GM23338 (cell line): Measurements from ENCODE around the gene PILRB.
"Not testable (repeated sequence)": the region's sequence is repeated elsewhere in the genome, so short reads cannot be mapped to it uniquely, and the experiment has no call there.

Experiments used
- CTCF ChIP-seq, 2 experiments: fragments of 200-600 bp in 1 of 2; sonication (generic) in 1 of 2; conservative IDR thresholded peaks; 2 replicates each; pipeline versions ENCODE4 v1.5.1 to v1.6.1; 2016 to 2017; ENCODE audit warnings: antibody characterized with exemption in 2 of 2, low read depth in 2 of 2, mild to moderate bottlenecking in 2 of 2, moderate library complexity in 1 of 2
- ETS1 ChIP-seq: IDR thresholded peaks from 2 replicates; pipeline ENCODE4 v1.6.1; 2016; ENCODE audit warnings: antibody characterized with exemption
- EZH2 ChIP-seq: fragments of 200-600 bp; sonication (generic); IDR thresholded peaks from one replicate; pipeline ENCODE4 v1.8.0; 2017; ENCODE audit warnings: antibody characterized with exemption, mild to moderate bottlenecking, low read depth; ENCODE audit not compliant: unreplicated experiment
- NANOG ChIP-seq: IDR thresholded peaks from 2 replicates; pipeline ENCODE4 v1.6.1; 2016; ENCODE audit warnings: antibody characterized with exemption, borderline replicate concordance
- POLR2AphosphoS5 ChIP-seq: IDR thresholded peaks from 2 replicates; pipeline ENCODE4 v1.6.1; 2016; ENCODE audit warnings: antibody characterized with exemption, low read depth
- REST ChIP-seq: IDR thresholded peaks from one replicate; pipeline ENCODE4 v1.6.1; 2018; ENCODE audit warnings: antibody characterized with exemption; ENCODE audit not compliant: unreplicated experiment

- TF ChIP-seq CTCF (conservative IDR thresholded peaks at IDR 0.05; ENCODE audit: low read depth in 2 of 2); ETS1; NANOG; EZH2; REST: not testable (repeated sequence)
- TF ChIP-seq POLR2AphosphoS5 = 0 out of 2 replicates have a peak, but pooled peaks have one; percentile 27
Observed at GRCh38 chr7:100381531-100382233, 23.8 kb downstream of the PILRB start.
